B cell (primary cell): ENCODE data around the gene SHC3.

ENCODE experiments used
- CTCF ChIP-seq: fragments of 200-600 bp; IDR thresholded peaks from one replicate; pipeline ENCODE4 v1.8.0; 2022; ENCODE audit warnings: antibody characterized with exemption, mild to moderate bottlenecking
- EZH2 ChIP-seq: IDR thresholded peaks from 2 replicates; pipeline ENCODE4 v1.6.1; 2012; ENCODE audit warnings: borderline replicate concordance, low read depth, mild to moderate bottlenecking, moderate library complexity, low read length; ENCODE audit not compliant: insufficient read depth, poor library complexity, severe bottlenecking

- TF ChIP-seq CTCF (no peak), EZH2 (no peak)
Observed at GRCh38 chr9:89219637-89220036, 41.0 kb upstream of the SHC3 start.
